Measurements from ENCODE around the gene WDR33. TPM values are rescaled to one million over a fixed set of nuclear protein-coding genes. Genes with fewer than 3 reads are reported as not detected.
A peak's percentile ranks its signal among the peaks of the same experiment; 100 is the strongest.
"Not testable (repeated sequence)": the region's sequence is repeated elsewhere in the genome, so short reads cannot be mapped to it uniquely, and the experiment has no call there.

The WDR33 gene
- total and polyA plus RNA-seq, 4 donors, result 8.2 to 37.5 (median 22.4) TPM

DNA sequence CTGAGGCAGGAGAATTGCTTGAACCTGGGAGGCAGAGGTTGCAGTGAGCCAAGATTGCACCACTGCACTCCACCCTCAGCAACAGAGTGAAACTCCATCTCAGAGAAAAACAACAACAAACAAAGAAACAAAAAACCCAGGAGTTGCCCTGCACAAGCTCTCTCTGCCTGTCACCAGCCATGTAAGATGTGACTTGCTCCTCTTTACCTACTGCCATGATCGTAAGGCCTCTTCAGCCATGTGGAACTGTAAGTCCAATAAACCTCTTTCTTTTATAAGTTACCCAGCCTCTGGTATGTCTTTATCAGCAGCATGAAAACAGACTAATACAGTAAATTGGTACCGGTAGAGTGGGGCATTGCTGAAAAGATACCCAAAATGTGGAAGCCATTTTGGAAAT lies 15.7 kb upstream of the WDR33 start:
- not testable (repeated sequence) for H3K36me3 ChIP-seq (ENCODE audit: control insufficient read depth in 4 of 4, insufficient read depth in 3 of 4, low read depth in 1 of 4, low read length in 3 of 4); H3K27ac ChIP-seq (ENCODE audit: low read depth in 1 of 2, low read length in 2 of 2); H3K4me1 ChIP-seq (ENCODE audit: control insufficient read depth in 4 of 4, insufficient read depth in 4 of 4, low read length in 3 of 4); H3K9ac ChIP-seq (ENCODE audit: low read depth in 1 of 2, low read length in 2 of 2); H3K4me3 ChIP-seq (ENCODE audit: low read depth in 1 of 3, low read length in 3 of 3); H3K27me3 ChIP-seq (ENCODE audit: control insufficient read depth in 4 of 4, insufficient read depth in 4 of 4, low read length in 3 of 4); H3K9me3 ChIP-seq (ENCODE audit: control insufficient read depth in 4 of 4, low read length in 3 of 4); DNase-seq (ENCODE audit: low spot score)
- WGBS, result 96% methylated on average over 2 of the region's 2 CpGs

DNA sequence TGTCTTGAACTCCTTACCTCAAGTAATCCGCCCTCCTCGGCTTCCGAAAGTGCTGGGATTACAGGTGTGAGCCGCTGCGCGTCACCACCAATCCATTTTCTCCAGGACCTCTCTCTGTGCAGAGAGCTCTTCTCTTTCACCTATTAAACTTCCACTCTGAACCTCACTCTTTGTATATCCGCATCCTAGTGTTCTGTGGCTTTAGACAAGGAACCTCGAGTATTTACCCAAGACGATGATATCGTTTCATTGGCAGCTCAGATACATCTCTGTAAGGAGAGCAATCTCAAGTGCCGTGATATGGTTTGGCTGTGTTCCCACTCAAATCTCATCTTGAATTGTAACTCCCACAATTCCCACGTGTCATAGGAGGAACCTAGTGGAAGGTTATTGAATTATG lies 15.1 kb upstream of the WDR33 start:
- Histone ChIP-seq H3K9ac (ENCODE audit: low read depth in 1 of 2, low read length in 2 of 2) (no peak overlapping the region), H3K36me3 (ENCODE audit: control insufficient read depth in 4 of 4, insufficient read depth in 3 of 4, low read depth in 1 of 4, low read length in 3 of 4) (no peaks in the 10 kb centered on the region), H3K4me3 (ENCODE audit: low read depth in 1 of 3, low read length in 3 of 3) (no peak overlapping the region), H3K4me1 (ENCODE audit: control insufficient read depth in 4 of 4, insufficient read depth in 4 of 4, low read length in 3 of 4) (no peaks in the 10 kb centered on the region), H3K27ac (ENCODE audit: low read depth in 1 of 2, low read length in 2 of 2) (no peak overlapping the region), H3K27me3 (ENCODE audit: control insufficient read depth in 4 of 4, insufficient read depth in 4 of 4, low read length in 3 of 4) (no peaks in the 10 kb centered on the region), H3K9me3 (ENCODE audit: control insufficient read depth in 4 of 4, low read length in 3 of 4) (peaks cover 2 to 7% (median 4%) of the 10 kb centered on the region in 4 donors)
- 87% methylated on average over 12 of the region's 12 CpGs for WGBS
- DNase-seq (ENCODE audit: low spot score), result no peak
- TF ChIP-seq NR2F2 (IDR thresholded peaks at IDR 0.05) (no peak), FOXA2 (IDR thresholded peaks at IDR 0.05) (no peak), ATF3 (IDR thresholded peaks at IDR 0.05) (no peak), RXRA (IDR thresholded peaks at IDR 0.05) (no peak), MAX (IDR thresholded peaks at IDR 0.05) (no peak), EGR1 (IDR thresholded peaks at IDR 0.05; ENCODE audit: low read depth in 2 of 2) (no peak), HNF4A (conservative IDR thresholded peaks at IDR 0.05) (no peak), GABPA (IDR thresholded peaks at IDR 0.05 in 1 of 2, conservative IDR thresholded peaks at IDR 0.05 in 1 of 2) (no peak), HNF4G (IDR thresholded peaks at IDR 0.05) (no peak)
- TF ChIP-seq, protein P1, sequence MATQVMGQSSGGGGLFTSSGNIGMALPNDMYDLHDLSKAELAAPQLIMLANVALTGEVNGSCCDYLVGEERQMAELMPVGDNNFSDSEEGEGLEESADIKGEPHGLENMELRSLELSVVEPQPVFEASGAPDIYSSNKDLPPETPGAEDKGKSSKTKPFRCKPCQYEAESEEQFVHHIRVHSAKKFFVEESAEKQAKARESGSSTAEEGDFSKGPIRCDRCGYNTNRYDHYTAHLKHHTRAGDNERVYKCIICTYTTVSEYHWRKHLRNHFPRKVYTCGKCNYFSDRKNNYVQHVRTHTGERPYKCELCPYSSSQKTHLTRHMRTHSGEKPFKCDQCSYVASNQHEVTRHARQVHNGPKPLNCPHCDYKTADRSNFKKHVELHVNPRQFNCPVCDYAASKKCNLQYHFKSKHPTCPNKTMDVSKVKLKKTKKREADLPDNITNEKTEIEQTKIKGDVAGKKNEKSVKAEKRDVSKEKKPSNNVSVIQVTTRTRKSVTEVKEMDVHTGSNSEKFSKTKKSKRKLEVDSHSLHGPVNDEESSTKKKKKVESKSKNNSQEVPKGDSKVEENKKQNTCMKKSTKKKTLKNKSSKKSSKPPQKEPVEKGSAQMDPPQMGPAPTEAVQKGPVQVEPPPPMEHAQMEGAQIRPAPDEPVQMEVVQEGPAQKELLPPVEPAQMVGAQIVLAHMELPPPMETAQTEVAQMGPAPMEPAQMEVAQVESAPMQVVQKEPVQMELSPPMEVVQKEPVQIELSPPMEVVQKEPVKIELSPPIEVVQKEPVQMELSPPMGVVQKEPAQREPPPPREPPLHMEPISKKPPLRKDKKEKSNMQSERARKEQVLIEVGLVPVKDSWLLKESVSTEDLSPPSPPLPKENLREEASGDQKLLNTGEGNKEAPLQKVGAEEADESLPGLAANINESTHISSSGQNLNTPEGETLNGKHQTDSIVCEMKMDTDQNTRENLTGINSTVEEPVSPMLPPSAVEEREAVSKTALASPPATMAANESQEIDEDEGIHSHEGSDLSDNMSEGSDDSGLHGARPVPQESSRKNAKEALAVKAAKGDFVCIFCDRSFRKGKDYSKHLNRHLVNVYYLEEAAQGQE (IDR thresholded peaks at IDR 0.05), result no peak

DNA sequence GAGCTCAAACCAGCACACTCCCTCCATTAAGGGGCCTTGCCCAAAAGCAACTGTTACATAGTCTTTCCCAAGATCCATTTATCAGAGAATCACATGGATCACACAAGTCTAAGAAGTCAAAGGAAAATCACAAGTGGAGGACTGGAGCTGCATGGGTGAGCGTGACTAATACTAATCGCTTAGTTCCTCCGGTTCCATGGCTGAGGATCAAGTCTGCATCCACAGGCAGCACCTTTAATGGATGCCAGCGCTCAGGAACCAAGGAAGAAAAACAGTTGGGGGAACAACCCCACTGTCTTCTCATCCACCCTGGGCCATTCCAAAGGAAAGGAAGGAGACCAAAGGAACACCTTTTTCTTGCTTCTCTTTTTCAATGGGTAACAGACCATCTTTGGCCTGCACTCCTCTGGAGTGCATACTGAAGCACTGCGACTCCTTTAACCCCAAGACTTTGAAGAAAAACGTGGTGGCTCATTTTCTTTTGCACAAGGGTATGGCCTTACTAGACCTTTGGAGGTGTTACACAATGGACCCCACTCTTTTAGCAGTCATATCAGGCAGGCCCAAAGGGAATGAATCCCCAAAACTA lies 9.2 kb upstream of the WDR33 start:
- no peak for DNase-seq (ENCODE audit: low spot score)
- no peaks in the 10 kb centered on the region for H3K4me1 ChIP-seq (ENCODE audit: control insufficient read depth in 4 of 4, insufficient read depth in 4 of 4, low read length in 3 of 4)
- H3K9me3 ChIP-seq (ENCODE audit: control insufficient read depth in 4 of 4, low read length in 3 of 4), result peaks cover 6 to 21% (median 15%) of the 10 kb centered on the region in 4 donors
- no peaks in the 10 kb centered on the region for H3K36me3 ChIP-seq (ENCODE audit: control insufficient read depth in 4 of 4, insufficient read depth in 3 of 4, low read depth in 1 of 4, low read length in 3 of 4)
- WGBS, result 83% methylated on average over 6 of the region's 6 CpGs
- no peaks in the 10 kb centered on the region for H3K27me3 ChIP-seq (ENCODE audit: control insufficient read depth in 4 of 4, insufficient read depth in 4 of 4, low read length in 3 of 4)
- H3K9ac ChIP-seq (ENCODE audit: low read depth in 1 of 2, low read length in 2 of 2), result no peak overlapping the region
- H3K27ac ChIP-seq (ENCODE audit: low read depth in 1 of 2, low read length in 2 of 2), result no peak overlapping the region
- H3K4me3 ChIP-seq (ENCODE audit: low read depth in 1 of 3, low read length in 3 of 3), result peak overlapping the region in 1 of 3 donors; percentile 17
- TF ChIP-seq RXRA (IDR thresholded peaks at IDR 0.05) (no peak), SP1 (IDR thresholded peaks at IDR 0.05) (no peak), GABPA (IDR thresholded peaks at IDR 0.05 in 1 of 2, conservative IDR thresholded peaks at IDR 0.05 in 1 of 2) (no peak)

Measured in liver (tissue), 9 donors.